ENCODE measurements around the gene TCAF1. TPM values are rescaled to one million over a fixed set of nuclear protein-coding genes. Genes with fewer than 3 reads are reported as not detected.
A peak's percentile ranks its signal among the peaks of the same experiment; 100 is the strongest.
"Not testable (repeated sequence)": the region's sequence is repeated elsewhere in the genome, so short reads cannot be mapped to it uniquely, and the experiment has no call there.

The TCAF1 gene
- total RNA-seq, 2 experiments from 2014 or later, result 18.2 to 19.6 TPM

- H3K27me3 Mint-ChIP-seq; H3K9me3 Mint-ChIP-seq; DNase-seq; POLR2A ChIA-PET; H3K36me3 Mint-ChIP-seq; H3K4me1 Mint-ChIP-seq; H3K27ac Mint-ChIP-seq; H3K4me3 Mint-ChIP-seq; ATAC-seq (ENCODE audit: low read depth): not testable (repeated sequence)
Observed at GRCh38 chr7:143873242-143873641, 28.7 kb downstream of the TCAF1 start.

- H3K27ac Mint-ChIP-seq; ATAC-seq (ENCODE audit: low read depth); H3K4me1 Mint-ChIP-seq; H3K9me3 Mint-ChIP-seq; DNase-seq; H3K4me3 Mint-ChIP-seq; H3K27me3 Mint-ChIP-seq; POLR2A ChIA-PET; H3K36me3 Mint-ChIP-seq: not testable (repeated sequence)
Observed at GRCh38 chr7:143871534-143871933, 30.4 kb downstream of the TCAF1 start.

- H3K4me3 Mint-ChIP-seq; H3K9me3 Mint-ChIP-seq; H3K36me3 Mint-ChIP-seq; DNase-seq; H3K27ac Mint-ChIP-seq; ATAC-seq (ENCODE audit: low read depth); POLR2A ChIA-PET; H3K4me1 Mint-ChIP-seq; H3K27me3 Mint-ChIP-seq: not testable (repeated sequence)
Observed at GRCh38 chr7:143857994-143858393, 44.0 kb downstream of the TCAF1 start.

- H3K4me1 Mint-ChIP-seq; ATAC-seq (ENCODE audit: low read depth); H3K4me3 Mint-ChIP-seq; H3K27me3 Mint-ChIP-seq; H3K27ac Mint-ChIP-seq; H3K9me3 Mint-ChIP-seq; H3K36me3 Mint-ChIP-seq; DNase-seq; POLR2A ChIA-PET: not testable (repeated sequence)
Observed at GRCh38 chr7:143855443-143855842, 46.5 kb downstream of the TCAF1 start.

- POLR2A ChIA-PET, result no interaction called here
- Mint-ChIP-seq H3K27me3 (no peaks in the 10 kb centered on the region), H3K4me3 (no peak overlapping the region), H3K9me3 (no peaks in the 10 kb centered on the region), H3K27ac (no peak overlapping the region), H3K4me1 (no peaks in the 10 kb centered on the region), H3K36me3 (peaks cover 1% of the 10 kb centered on the region)
- DNase-seq (no peak), ATAC-seq (ENCODE audit: low read depth) (no peak)
Observed at GRCh38 chr7:143850682-143851081, 51.3 kb downstream of the TCAF1 start.

- POLR2A ChIA-PET, result no interaction called here
- DNase-seq (no peak), ATAC-seq (ENCODE audit: low read depth) (no peak)
- peaks cover 6% of the 10 kb centered on the region for H3K36me3 Mint-ChIP-seq
- no peaks in the 10 kb centered on the region for H3K27me3 Mint-ChIP-seq
- H3K9me3 Mint-ChIP-seq, result no peaks in the 10 kb centered on the region
- no peak overlapping the region for H3K4me3 Mint-ChIP-seq
- no peaks in the 10 kb centered on the region for H3K4me1 Mint-ChIP-seq
- no peak overlapping the region for H3K27ac Mint-ChIP-seq
Observed at GRCh38 chr7:143849785-143850479, 52.0 kb downstream of the TCAF1 start.

- H3K27ac Mint-ChIP-seq, result no peak overlapping the region
- no peak overlapping the region for H3K4me3 Mint-ChIP-seq
- DNase-seq (no peak), ATAC-seq (ENCODE audit: low read depth) (no peak)
- peaks cover 9% of the 10 kb centered on the region for H3K36me3 Mint-ChIP-seq
- POLR2A ChIA-PET, result no interaction called here
- no peaks in the 10 kb centered on the region for H3K4me1 Mint-ChIP-seq
- no peaks in the 10 kb centered on the region for H3K27me3 Mint-ChIP-seq
- H3K9me3 Mint-ChIP-seq, result no peaks in the 10 kb centered on the region
Observed at GRCh38 chr7:143848192-143848591, 53.8 kb downstream of the TCAF1 start.

GRCh38 chr7:143846692-143847091 is 55.3 kb downstream of the TCAF1 start:
- POLR2A ChIA-PET, result no interaction called here
- H3K36me3 Mint-ChIP-seq, result peaks cover 8% of the 10 kb centered on the region
- ATAC-seq (ENCODE audit: low read depth) (no peak), DNase-seq (no peak)
- H3K9me3 Mint-ChIP-seq, result no peaks in the 10 kb centered on the region
- H3K27me3 Mint-ChIP-seq, result no peaks in the 10 kb centered on the region
- H3K27ac Mint-ChIP-seq, result no peak overlapping the region
- no peak overlapping the region for H3K4me3 Mint-ChIP-seq
- H3K4me1 Mint-ChIP-seq, result no peaks in the 10 kb centered on the region

- DNase-seq; H3K9me3 Mint-ChIP-seq; H3K4me3 Mint-ChIP-seq; H3K27ac Mint-ChIP-seq; H3K27me3 Mint-ChIP-seq; POLR2A ChIA-PET; H3K4me1 Mint-ChIP-seq; H3K36me3 Mint-ChIP-seq; ATAC-seq (ENCODE audit: low read depth): not testable (repeated sequence)
Observed at GRCh38 chr7:143841696-143842095, 60.3 kb downstream of the TCAF1 start.

- DNase-seq; H3K36me3 Mint-ChIP-seq; H3K4me1 Mint-ChIP-seq; POLR2A ChIA-PET; ATAC-seq (ENCODE audit: low read depth); H3K4me3 Mint-ChIP-seq; H3K27ac Mint-ChIP-seq; H3K27me3 Mint-ChIP-seq; H3K9me3 Mint-ChIP-seq: not testable (repeated sequence)
Observed at GRCh38 chr7:143840062-143840461, 61.9 kb downstream of the TCAF1 start.

GRCh38 chr7:143837223-143837622 is 64.8 kb downstream of the TCAF1 start:
- POLR2A ChIA-PET, H3K27me3 Mint-ChIP-seq, H3K9me3 Mint-ChIP-seq, H3K4me1 Mint-ChIP-seq, H3K36me3 Mint-ChIP-seq, H3K27ac Mint-ChIP-seq, H3K4me3 Mint-ChIP-seq: not testable (repeated sequence)
- peak; percentile 57 for ATAC-seq (ENCODE audit: low read depth)
- peak; percentile 99 for DNase-seq

- peak overlapping the region; percentile 82 for H3K27ac Mint-ChIP-seq
- H3K9me3 Mint-ChIP-seq, H3K4me1 Mint-ChIP-seq: not testable (repeated sequence)
Observed at GRCh38 chr7:143836622-143837021, 65.4 kb downstream of the TCAF1 start.

GRCh38 chr7:143836088-143836487 is 65.9 kb downstream of the TCAF1 start:
- H3K27me3 Mint-ChIP-seq, H3K36me3 Mint-ChIP-seq, POLR2A ChIA-PET, DNase-seq, H3K4me1 Mint-ChIP-seq, H3K9me3 Mint-ChIP-seq, H3K27ac Mint-ChIP-seq: not testable (repeated sequence)
- H3K4me3 Mint-ChIP-seq, result peak overlapping the region; percentile 77
- ATAC-seq (ENCODE audit: low read depth), result peak; percentile 34

More at GRCh38 chr7:143836622-143837021, 65.4 kb downstream of the TCAF1 start:
- H3K4me3 Mint-ChIP-seq, result peak overlapping the region; percentile 77
- ATAC-seq (ENCODE audit: low read depth) (peak; percentile 85), DNase-seq (peak; percentile 98)
- H3K27me3 Mint-ChIP-seq, POLR2A ChIA-PET, H3K36me3 Mint-ChIP-seq: not testable (repeated sequence)

- DNase-seq; H3K9me3 Mint-ChIP-seq; H3K4me1 Mint-ChIP-seq; H3K27me3 Mint-ChIP-seq; ATAC-seq (ENCODE audit: low read depth); H3K27ac Mint-ChIP-seq; H3K4me3 Mint-ChIP-seq; H3K36me3 Mint-ChIP-seq; POLR2A ChIA-PET: not testable (repeated sequence)
Observed at GRCh38 chr7:143826578-143826977, 75.4 kb downstream of the TCAF1 start.

Measured in activated naive CD8-positive, alpha-beta T cell treated with anti-CD3 and anti-CD28 coated beads, Interleukin-2, amount 10 ng/mL, durations not matched to agents 7 days and 5 days (primary cell).